ENCODE measurements around the gene APLP2.

Gene APLP2

DNA sequence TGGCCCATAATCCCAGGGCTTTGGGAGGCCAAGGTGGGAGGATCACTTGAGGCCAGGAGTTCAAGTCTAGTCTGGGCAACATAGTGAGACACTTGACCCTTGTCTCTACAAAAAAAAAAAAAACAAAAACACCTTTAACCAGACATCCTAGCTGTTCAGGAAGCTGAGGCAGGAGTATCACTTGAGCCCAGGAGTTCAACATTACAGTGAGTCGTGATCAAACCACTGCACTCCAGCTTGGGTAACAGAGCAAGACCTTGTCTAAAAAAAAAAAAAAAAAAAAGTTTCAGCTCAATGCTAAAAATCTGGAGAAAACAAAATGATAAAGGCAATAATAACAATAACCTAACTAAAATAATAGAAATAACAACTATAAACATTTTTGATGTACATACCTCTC, 22.6 kb upstream of the APLP2 start:
- no peak for DNase-seq (ENCODE audit: low read depth)
- no peak overlapping the region for H3K4me3 ChIP-seq (ENCODE audit: low read depth, low read length)
- TF ChIP-seq POLR2A (IDR thresholded peaks at IDR 0.05; ENCODE audit: extremely low read depth, insufficient read length) (no peak), MYC (IDR thresholded peaks at IDR 0.05; ENCODE audit: low read depth, low read length) (no peak)
- TF ChIP-seq, protein P1, sequence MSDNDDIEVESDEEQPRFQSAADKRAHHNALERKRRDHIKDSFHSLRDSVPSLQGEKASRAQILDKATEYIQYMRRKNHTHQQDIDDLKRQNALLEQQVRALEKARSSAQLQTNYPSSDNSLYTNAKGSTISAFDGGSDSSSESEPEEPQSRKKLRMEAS (IDR thresholded peaks at IDR 0.05; ENCODE audit: low read depth, low read length) = no peak
- TF ChIP-seq, protein P2, sequence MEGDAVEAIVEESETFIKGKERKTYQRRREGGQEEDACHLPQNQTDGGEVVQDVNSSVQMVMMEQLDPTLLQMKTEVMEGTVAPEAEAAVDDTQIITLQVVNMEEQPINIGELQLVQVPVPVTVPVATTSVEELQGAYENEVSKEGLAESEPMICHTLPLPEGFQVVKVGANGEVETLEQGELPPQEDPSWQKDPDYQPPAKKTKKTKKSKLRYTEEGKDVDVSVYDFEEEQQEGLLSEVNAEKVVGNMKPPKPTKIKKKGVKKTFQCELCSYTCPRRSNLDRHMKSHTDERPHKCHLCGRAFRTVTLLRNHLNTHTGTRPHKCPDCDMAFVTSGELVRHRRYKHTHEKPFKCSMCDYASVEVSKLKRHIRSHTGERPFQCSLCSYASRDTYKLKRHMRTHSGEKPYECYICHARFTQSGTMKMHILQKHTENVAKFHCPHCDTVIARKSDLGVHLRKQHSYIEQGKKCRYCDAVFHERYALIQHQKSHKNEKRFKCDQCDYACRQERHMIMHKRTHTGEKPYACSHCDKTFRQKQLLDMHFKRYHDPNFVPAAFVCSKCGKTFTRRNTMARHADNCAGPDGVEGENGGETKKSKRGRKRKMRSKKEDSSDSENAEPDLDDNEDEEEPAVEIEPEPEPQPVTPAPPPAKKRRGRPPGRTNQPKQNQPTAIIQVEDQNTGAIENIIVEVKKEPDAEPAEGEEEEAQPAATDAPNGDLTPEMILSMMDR (IDR thresholded peaks at IDR 0.05; ENCODE audit: low read depth, low read length) = no peak

DNA sequence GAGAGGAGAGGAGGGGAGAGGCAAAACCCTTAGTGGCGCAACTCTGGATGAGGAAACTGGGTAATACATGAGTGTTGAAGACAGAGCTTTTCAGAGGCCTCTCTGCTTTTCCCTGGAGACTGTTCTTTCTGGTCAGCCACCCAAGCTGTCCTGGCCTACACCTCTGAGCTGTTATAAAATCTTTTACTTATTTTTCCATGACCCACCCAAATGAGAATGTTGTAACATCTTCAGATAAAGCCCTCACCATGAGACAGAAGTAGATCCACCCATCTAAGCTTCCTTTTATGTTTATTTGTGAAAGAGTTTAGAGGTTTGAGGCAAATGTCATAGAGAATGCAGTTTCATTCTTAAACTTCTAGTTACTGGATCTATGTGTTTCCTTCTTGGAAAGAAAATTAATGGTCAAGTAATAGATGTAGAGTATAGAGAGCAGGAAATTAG, 20.3 kb upstream of the APLP2 start:
- TF ChIP-seq POLR2A (IDR thresholded peaks at IDR 0.05; ENCODE audit: extremely low read depth, insufficient read length) (no peak), MYC (IDR thresholded peaks at IDR 0.05; ENCODE audit: low read depth, low read length) (no peak)
- TF ChIP-seq, protein P2 (IDR thresholded peaks at IDR 0.05; ENCODE audit: low read depth, low read length) = no peak
- TF ChIP-seq, protein P1 (IDR thresholded peaks at IDR 0.05; ENCODE audit: low read depth, low read length) = no peak
- DNase-seq (ENCODE audit: low read depth) = peak; percentile 94
- no peak overlapping the region for H3K4me3 ChIP-seq (ENCODE audit: low read depth, low read length)

DNA sequence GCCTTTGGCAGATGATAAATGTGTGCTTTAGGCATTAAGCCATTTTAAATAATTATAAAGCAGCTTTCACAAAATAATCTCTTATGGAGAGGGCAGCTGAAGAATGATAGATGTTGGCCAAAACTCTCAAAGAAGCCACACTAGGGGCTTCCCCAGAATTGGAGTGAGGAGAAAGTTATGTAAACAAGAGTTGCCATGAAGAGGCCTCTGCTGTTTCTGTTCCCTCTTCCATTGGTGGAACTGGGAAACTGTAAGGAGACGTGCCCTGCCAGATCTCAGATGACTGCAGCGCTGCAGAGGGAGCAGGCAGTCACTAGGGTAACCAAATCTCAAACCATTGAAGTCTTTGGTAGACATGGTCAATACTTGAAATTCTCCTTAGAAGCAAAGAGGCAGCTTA, 19.4 kb upstream of the APLP2 start:
- no peak for TF ChIP-seq MYC (IDR thresholded peaks at IDR 0.05; ENCODE audit: low read depth, low read length)
- TF ChIP-seq, protein P1 (IDR thresholded peaks at IDR 0.05; ENCODE audit: low read depth, low read length) = no peak
- TF ChIP-seq, protein P2 (IDR thresholded peaks at IDR 0.05; ENCODE audit: low read depth, low read length) = no peak
- TF ChIP-seq POLR2A (IDR thresholded peaks at IDR 0.05; ENCODE audit: extremely low read depth, insufficient read length) = no peak
- H3K4me3 ChIP-seq (ENCODE audit: low read depth, low read length) = no peak overlapping the region
- peak; percentile 40 for DNase-seq (ENCODE audit: low read depth)

DNA sequence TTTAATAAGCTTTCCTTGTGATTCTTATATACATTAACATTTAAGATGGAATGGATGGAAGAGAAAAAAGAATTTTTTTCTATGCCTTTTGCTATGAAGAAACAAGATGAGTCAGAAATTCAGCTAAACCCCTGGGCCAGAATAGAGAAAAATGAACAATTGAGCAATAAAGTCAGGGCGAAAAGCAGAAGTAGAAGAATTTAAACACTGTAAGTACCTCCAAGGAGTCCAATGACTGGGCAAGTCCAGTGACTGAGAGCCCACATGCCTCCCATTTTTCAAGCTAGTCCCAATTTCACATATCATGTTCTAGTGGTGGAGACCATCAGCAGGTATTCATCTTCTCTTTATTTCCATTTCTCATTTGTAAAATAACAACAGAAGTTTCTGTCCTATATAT, 18.6 kb upstream of the APLP2 start:
- no peak overlapping the region for H3K4me3 ChIP-seq (ENCODE audit: low read depth, low read length)
- peak; percentile 94 for DNase-seq (ENCODE audit: low read depth)
- TF ChIP-seq MYC (IDR thresholded peaks at IDR 0.05; ENCODE audit: low read depth, low read length) (no peak), POLR2A (IDR thresholded peaks at IDR 0.05; ENCODE audit: extremely low read depth, insufficient read length) (no peak)
- TF ChIP-seq, protein P1 (IDR thresholded peaks at IDR 0.05; ENCODE audit: low read depth, low read length) = no peak
- TF ChIP-seq, protein P2 (IDR thresholded peaks at IDR 0.05; ENCODE audit: low read depth, low read length) = no peak

DNA sequence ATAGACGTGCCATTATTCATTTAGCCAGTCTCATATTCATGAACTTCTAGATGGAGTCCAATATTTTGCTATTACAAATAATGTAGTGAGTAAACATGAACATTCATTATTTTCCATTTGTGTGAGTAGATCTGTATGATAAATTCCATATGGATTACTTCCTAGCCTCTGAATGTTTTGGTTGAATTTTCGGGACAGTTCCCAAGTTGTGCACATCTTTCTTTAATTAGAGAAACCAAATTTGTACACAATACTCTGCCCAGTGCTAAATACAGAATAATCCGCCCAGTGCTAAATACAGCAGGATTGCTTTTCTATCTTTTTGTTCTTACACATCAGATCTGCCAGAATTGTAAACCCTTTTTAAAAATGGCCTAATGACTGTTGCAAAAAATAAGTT, 17.1 kb upstream of the APLP2 start:
- no peak for TF ChIP-seq MYC (IDR thresholded peaks at IDR 0.05; ENCODE audit: low read depth, low read length)
- TF ChIP-seq, protein P1 (IDR thresholded peaks at IDR 0.05; ENCODE audit: low read depth, low read length) = no peak
- TF ChIP-seq, protein P2 (IDR thresholded peaks at IDR 0.05; ENCODE audit: low read depth, low read length) = no peak
- TF ChIP-seq POLR2A (IDR thresholded peaks at IDR 0.05; ENCODE audit: extremely low read depth, insufficient read length) = no peak
- no peak for DNase-seq (ENCODE audit: low read depth)

More for the DNA sequence above, 17.1 kb upstream of the APLP2 start:
- no peak overlapping the region for H3K4me3 ChIP-seq (ENCODE audit: low read depth, low read length)
